ENCODE measurements around the gene NLE1. TPM values are rescaled to one million over a fixed set of nuclear protein-coding genes. Genes with fewer than 3 reads are reported as not detected.

The NLE1 gene
- total and polyA plus RNA-seq, 8 donors = 6.2 to 208 (median 9.2) TPM; not detected in 1

DNA sequence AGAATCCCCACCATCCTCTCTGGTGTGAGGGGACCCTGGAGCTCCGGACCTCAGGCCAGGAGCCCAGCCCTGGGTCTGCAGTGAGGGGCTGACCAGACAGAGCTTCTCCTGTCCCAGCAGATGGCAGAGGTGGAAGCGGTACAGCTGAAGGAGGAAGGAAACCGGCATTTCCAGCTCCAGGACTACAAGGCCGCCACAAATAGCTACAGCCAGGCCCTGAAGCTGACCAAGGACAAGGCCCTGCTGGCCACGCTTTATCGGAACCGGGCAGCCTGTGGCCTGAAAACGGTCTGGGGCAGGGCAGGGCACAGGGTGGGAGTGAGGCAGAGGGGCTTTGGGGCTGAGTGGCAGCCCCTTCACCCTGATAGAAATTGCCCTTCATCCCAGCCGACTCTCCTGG is 6.0 kb upstream of the NLE1 start:
- no peak overlapping the region for H3K27ac ChIP-seq
- intact Hi-C loops (cut with DNase I; ENCODE audit: low total_unique reads) = no loop called here
- no peaks in the 10 kb centered on the region for H3K9me3 ChIP-seq
- WGBS, 5 donors = 54 to 75% (median 66%) methylated on average over 2 to 9 of the region's 9 CpGs
- no peak for DNase-seq
- H3K4me3 ChIP-seq = no peak overlapping the region
- H3K27me3 ChIP-seq = peaks cover 0 to 8% (median 0%) of the 10 kb centered on the region in 3 donors
- no peaks in the 10 kb centered on the region for H3K4me1 ChIP-seq
- no peak for TF ChIP-seq EP300 (IDR thresholded peaks at IDR 0.05)
- TF ChIP-seq, protein P1, sequence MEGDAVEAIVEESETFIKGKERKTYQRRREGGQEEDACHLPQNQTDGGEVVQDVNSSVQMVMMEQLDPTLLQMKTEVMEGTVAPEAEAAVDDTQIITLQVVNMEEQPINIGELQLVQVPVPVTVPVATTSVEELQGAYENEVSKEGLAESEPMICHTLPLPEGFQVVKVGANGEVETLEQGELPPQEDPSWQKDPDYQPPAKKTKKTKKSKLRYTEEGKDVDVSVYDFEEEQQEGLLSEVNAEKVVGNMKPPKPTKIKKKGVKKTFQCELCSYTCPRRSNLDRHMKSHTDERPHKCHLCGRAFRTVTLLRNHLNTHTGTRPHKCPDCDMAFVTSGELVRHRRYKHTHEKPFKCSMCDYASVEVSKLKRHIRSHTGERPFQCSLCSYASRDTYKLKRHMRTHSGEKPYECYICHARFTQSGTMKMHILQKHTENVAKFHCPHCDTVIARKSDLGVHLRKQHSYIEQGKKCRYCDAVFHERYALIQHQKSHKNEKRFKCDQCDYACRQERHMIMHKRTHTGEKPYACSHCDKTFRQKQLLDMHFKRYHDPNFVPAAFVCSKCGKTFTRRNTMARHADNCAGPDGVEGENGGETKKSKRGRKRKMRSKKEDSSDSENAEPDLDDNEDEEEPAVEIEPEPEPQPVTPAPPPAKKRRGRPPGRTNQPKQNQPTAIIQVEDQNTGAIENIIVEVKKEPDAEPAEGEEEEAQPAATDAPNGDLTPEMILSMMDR (IDR thresholded peaks at IDR 0.05) = no peak
- no peak for TF ChIP-seq POLR2AphosphoS5 (IDR thresholded peaks at IDR 0.05)
- TF ChIP-seq POLR2A (IDR thresholded peaks at IDR 0.05) = no peak
- H3K36me3 ChIP-seq = no peaks in the 10 kb centered on the region

DNA sequence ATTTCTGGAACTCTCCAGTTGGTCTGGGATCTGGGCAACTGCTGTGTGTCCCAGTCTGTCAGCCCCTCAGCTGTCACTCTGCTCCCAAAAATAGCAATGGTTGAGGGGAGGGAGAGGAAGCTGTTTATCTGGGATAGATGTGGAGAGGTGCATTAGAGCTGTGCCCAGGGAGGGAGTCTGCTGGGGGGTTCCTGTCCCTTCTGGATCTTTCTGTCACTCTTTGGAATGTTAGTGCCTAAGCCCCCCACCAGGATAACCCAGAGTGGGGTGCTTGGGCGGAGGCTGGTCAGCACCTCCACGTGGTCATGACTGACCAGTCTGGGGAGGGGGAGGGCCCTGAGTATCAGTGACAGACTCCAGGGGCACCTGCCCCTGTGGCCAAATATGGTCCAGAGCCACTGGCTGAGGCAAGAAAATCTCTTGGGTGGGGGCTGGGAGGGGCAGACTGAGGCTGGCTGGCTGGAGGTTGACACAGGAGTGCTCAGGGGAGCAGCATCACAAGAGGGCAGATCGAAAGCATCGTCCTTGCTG is 5.3 kb upstream of the NLE1 start, which contains the start of gene UNC45B:
TSS of gene UNC45B (plus strand) at position 443 of the 531 bp plus-strand sequence. CDS start 447 bp downstream, outside the sequence.
- TF ChIP-seq POLR2AphosphoS5 (IDR thresholded peaks at IDR 0.05) (no peak), POLR2A (IDR thresholded peaks at IDR 0.05) (no peak), EP300 (IDR thresholded peaks at IDR 0.05) (no peak)
- TF ChIP-seq, protein P1 (IDR thresholded peaks at IDR 0.05) = no peak
- Histone ChIP-seq H3K4me1 (peaks cover 0 to 1% (median 0%) of the 10 kb centered on the region in 4 donors), H3K36me3 (no peaks in the 10 kb centered on the region), H3K27ac (no peak within 1 kb of the TSS), H3K27me3 (peaks cover 0 to 8% (median 0%) of the 10 kb centered on the region in 3 donors), H3K4me3 (no peak within 1 kb of the TSS), H3K9me3 (no peaks in the 10 kb centered on the region)
- intact Hi-C loops (cut with DNase I; ENCODE audit: low total_unique reads) = no loop called here
- no peak for DNase-seq
- 62 to 83% (median 74%) methylated on average over 3 to 4 of the region's 4 CpGs for WGBS, 5 donors

DNA sequence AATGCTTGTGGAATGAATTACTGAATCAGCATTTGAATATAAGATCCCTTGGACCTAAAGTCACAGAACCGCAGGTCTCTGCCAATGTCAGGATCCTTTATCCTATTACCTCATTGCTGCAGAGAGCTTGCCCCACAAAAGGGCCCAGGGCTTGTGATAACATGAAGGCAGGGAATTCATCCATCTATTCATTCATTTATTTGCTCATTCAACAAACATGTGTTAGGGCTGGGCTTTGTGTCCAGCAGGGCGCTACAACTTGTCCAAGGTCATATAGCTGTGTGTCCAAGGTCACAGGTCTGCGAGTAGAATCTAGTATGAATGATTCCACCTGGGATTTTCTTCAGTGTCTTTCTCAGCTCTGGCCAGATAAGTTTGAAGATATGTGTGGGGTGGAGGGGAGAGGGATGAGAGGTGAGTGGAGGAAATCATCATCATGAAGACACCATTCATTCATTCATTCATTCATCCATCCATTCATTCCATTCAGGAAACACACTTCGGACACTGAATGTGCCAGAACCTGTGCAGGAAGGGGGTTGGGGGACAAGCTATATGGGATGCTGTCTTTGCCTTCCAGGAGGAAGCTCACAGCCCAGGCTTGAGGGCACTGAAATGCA is 4.2 kb upstream of the NLE1 start:
- no peaks in the 10 kb centered on the region for H3K36me3 ChIP-seq
- whole genome bisulfite sequencing, 5 donors = 39 to 63% (median 45%) methylated on average over 4 of the region's 4 CpGs

DNA sequence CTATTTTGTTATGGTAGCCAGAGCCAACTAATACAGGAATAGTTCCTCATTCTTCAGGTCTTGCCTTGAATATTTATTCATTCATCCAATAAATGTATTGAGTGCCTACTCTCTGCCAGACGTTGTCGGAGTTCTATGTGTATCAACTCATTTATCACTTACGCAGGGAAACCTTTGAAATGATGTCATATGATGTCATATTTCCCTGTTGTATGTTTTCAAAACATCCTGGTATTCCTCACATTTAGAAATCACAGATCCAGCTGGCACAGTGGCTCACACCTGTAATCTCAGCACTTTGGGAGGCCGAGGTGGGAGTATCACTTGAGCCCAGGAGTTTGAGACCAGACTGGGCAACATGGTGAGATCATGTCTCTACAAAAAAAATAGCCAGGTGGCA is 2.7 kb upstream of the NLE1 start:
- Histone ChIP-seq H3K27ac (no peak overlapping the region), H3K9me3 (no peaks in the 10 kb centered on the region), H3K4me3 (no peak overlapping the region), H3K36me3 (peaks cover 0 to 2% (median under 1%) of the 10 kb centered on the region in 4 donors), H3K27me3 (peaks cover 0 to 8% (median 0%) of the 10 kb centered on the region in 3 donors), H3K4me1 (peaks cover 10 to 20% (median 18%) of the 10 kb centered on the region in 4 donors)
- WGBS, 5 donors = 81 to 90% (median 85%) methylated on average over 4 of the region's 4 CpGs
- TF ChIP-seq POLR2A (IDR thresholded peaks at IDR 0.05) = no peak
- no peak for TF ChIP-seq EP300 (IDR thresholded peaks at IDR 0.05)
- TF ChIP-seq, protein P1 (IDR thresholded peaks at IDR 0.05) = no peak
- no peak for TF ChIP-seq POLR2AphosphoS5 (IDR thresholded peaks at IDR 0.05)
- no peak for DNase-seq
- intact Hi-C loops (cut with DNase I; ENCODE audit: low total_unique reads) = no loop called here

More for the DNA sequence above, 4.2 kb upstream of the NLE1 start:
- Histone ChIP-seq H3K27ac (no peak overlapping the region), H3K27me3 (peaks cover 0 to 8% (median 0%) of the 10 kb centered on the region in 3 donors), H3K4me3 (no peak overlapping the region), H3K4me1 (peaks cover under 1 to 9% (median 6%) of the 10 kb centered on the region in 4 donors), H3K9me3 (no peaks in the 10 kb centered on the region)
- TF ChIP-seq POLR2AphosphoS5 (IDR thresholded peaks at IDR 0.05) (no peak), EP300 (IDR thresholded peaks at IDR 0.05) (no peak), POLR2A (IDR thresholded peaks at IDR 0.05) (no peak)
- TF ChIP-seq, protein P1 (IDR thresholded peaks at IDR 0.05) = no peak
- intact Hi-C loops (cut with DNase I; ENCODE audit: low total_unique reads) = no loop called here
- DNase-seq = no peak
